Measurements from ENCODE around the gene FBXL16.

The FBXL16 gene

DNA sequence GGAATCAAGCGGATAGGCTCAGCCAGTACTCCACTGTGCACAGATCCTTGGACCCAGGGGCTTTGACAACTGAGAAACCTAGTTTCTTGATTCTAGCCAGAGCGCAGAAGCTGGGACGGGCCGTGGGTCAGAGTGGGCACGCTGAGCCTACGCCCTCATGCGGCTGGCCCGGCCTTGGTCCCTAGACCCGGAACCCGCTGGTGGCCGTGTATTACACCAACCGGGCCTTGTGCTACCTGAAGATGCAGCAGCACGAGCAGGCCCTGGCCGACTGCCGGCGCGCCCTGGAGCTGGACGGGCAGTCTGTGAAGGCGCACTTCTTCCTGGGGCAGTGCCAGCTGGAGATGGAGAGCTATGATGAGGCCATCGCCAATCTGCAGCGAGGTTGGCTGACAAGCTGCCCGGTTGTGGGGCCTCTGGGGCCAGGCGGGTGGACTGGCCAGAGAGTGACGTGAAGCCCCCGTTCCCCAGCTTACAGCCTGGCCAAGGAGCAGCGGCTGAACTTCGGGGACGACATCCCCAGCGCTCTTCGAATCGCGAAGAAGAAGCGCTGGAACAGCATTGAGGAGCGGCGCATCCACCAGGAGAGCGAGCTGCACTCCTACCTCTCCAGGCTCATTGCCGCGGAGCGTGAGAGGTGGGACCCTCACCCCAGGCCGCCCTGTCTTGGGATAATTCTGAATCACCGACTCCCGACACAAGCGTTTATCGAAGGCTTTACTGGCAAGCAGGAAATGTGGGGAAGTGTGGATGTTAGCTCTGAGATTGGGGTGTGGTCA is 24.4 kb downstream of the FBXL16 start:
- Histone ChIP-seq H3K4me2 (ENCODE audit: low read length) (peak overlapping the region; percentile 79), H3K27me3 (ENCODE audit: control insufficient read depth, insufficient read depth, low read length) (no peaks in the 10 kb centered on the region), H3K4me1 (peaks cover 9% of the 10 kb centered on the region), H3K79me2 (peaks cover 8% of the 10 kb centered on the region), H2AFZ (no peak overlapping the region), H3K4me3 (ENCODE audit: low read depth, low read length) (peak overlapping the region; percentile 77), H3K36me3 (ENCODE audit: control insufficient read depth, insufficient read depth, low read length) (no peaks in the 10 kb centered on the region), H3K9me3 (ENCODE audit: control insufficient read depth, low read length) (no peaks in the 10 kb centered on the region), H3K9ac (peak overlapping the region; percentile 73), H3K27ac (peak overlapping the region; percentile 79)
- TF ChIP-seq CTCF (IDR thresholded peaks at IDR 0.05) = peak; percentile 21

GRCh38 chr16:680625-680945 is 25.0 kb downstream of the FBXL16 start:
- Histone ChIP-seq H3K4me3 (ENCODE audit: low read depth, low read length) (peak overlapping the region; percentile 77), H3K79me2 (peaks cover 8% of the 10 kb centered on the region), H3K36me3 (ENCODE audit: control insufficient read depth, insufficient read depth, low read length) (no peaks in the 10 kb centered on the region), H3K9me3 (ENCODE audit: control insufficient read depth, low read length) (no peaks in the 10 kb centered on the region), H3K4me2 (ENCODE audit: low read length) (peak overlapping the region; percentile 79), H2AFZ (no peak overlapping the region), H3K27ac (peak overlapping the region; percentile 79), H3K4me1 (peaks cover 9% of the 10 kb centered on the region), H3K27me3 (ENCODE audit: control insufficient read depth, insufficient read depth, low read length) (no peaks in the 10 kb centered on the region), H3K9ac (peak overlapping the region; percentile 73)
- no peak for TF ChIP-seq CTCF (IDR thresholded peaks at IDR 0.05)

GRCh38 chr16:679814-680624 is 25.6 kb downstream of the FBXL16 start, which contains the start of gene STUB1:
Gene STUB1 (plus strand): TSS chr16:680410. CDS start chr16:680526, 116 bp downstream.
- Histone ChIP-seq H3K4me1 (peaks cover 9% of the 10 kb centered on the region), H3K27ac (peak within 1 kb of the TSS; percentile 79), H3K4me3 (ENCODE audit: low read depth, low read length) (peak within 1 kb of the TSS; percentile 77), H3K4me2 (ENCODE audit: low read length) (peak within 1 kb of the TSS; percentile 99), H2AFZ (peak within 1 kb of the TSS; percentile 72), H3K9ac (peak within 1 kb of the TSS; percentile 73), H3K9me3 (ENCODE audit: control insufficient read depth, low read length) (no peaks in the 10 kb centered on the region), H3K79me2 (peaks cover 8% of the 10 kb centered on the region), H3K36me3 (ENCODE audit: control insufficient read depth, insufficient read depth, low read length) (no peaks in the 10 kb centered on the region), H3K27me3 (ENCODE audit: control insufficient read depth, insufficient read depth, low read length) (no peaks in the 10 kb centered on the region)
- TF ChIP-seq CTCF (IDR thresholded peaks at IDR 0.05) = no peak

GRCh38 chr16:678858-679813 is 26.5 kb downstream of the FBXL16 start:
- Histone ChIP-seq H3K9me3 (ENCODE audit: control insufficient read depth, low read length) (no peaks in the 10 kb centered on the region), H3K36me3 (ENCODE audit: control insufficient read depth, insufficient read depth, low read length) (no peaks in the 10 kb centered on the region), H3K4me2 (ENCODE audit: low read length) (peak overlapping the region; percentile 84), H3K27ac (peak overlapping the region; percentile 79), H2AFZ (peak overlapping the region; percentile 72), H3K9ac (no peak overlapping the region), H3K27me3 (ENCODE audit: control insufficient read depth, insufficient read depth, low read length) (no peaks in the 10 kb centered on the region), H3K79me2 (peaks cover 6% of the 10 kb centered on the region), H3K4me3 (ENCODE audit: low read depth, low read length) (peak overlapping the region; percentile 63), H3K4me1 (peaks cover 6% of the 10 kb centered on the region)
- no peak for TF ChIP-seq CTCF (IDR thresholded peaks at IDR 0.05)

Measured in parathyroid adenoma (tissue), 2 donors.